GM19193 (cell line): ENCODE results near the gene GPRIN3.

Experiments used
- POLR2A ChIP-seq: IDR thresholded peaks from 4 replicates; pipeline ENCODE4 v1.6.1; 2011; ENCODE audit not compliant: insufficient read depth, insufficient read length; ENCODE audit errors: extremely low read depth

GPRIN3 gene

GRCh38 chr4:89307446-89308160, at the start of gene GPRIN3:
GPRIN3 (minus strand) TSS chr4:89307800; CDS start chr4:89250110, 57,690 bp downstream.
- TF ChIP-seq POLR2A, result no peak

DNA sequence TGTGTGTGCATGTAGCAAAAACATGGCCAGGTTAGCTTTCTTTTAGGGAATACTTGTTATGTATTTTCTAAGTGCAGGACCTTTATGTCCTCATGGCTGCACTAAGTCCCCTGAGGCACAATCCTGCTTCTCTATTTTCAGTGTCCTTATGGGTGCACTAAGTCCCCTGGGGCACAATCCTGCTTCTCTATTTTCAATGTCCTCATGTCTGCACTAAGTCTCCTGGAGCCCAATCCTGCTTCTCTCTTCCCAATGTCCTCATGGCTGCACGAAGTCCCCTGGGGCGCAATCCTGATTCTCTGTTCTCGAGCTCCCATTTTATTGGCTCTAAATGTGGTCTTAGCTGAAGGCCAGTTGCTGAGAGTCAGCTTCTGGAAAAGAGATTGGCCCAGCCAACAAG, 49.7 kb upstream of the GPRIN3 start:
- TF ChIP-seq POLR2A, result no peak

- TF ChIP-seq POLR2A, result no peak
These were observed 48.5 kb upstream of the GPRIN3 start for GRCh38 chr4:89356086-89356485.

DNA sequence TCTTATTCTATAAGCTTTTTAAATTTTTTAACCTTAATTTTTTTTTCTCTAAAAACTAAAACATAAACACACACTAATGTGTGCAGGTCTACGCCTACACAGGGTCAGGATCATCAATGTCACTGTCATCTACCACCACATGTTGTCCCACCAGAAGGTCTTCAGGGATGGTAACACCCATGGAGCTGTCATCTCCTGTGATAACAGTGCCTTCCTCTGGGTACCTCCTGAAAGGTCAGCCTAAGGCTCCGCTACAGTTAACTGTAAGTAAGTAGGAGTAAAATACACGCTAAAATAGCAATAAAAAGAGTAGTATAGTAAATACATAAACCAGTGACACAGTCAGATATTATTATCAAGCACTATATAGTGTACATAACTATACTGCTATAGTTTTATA, 45.9 kb upstream of the GPRIN3 start:
- TF ChIP-seq POLR2A, result no peak

GRCh38 chr4:89352541-89352940, 44.9 kb upstream of the GPRIN3 start:
- TF ChIP-seq POLR2A, result no peak

GRCh38 chr4:89351201-89351600, 43.6 kb upstream of the GPRIN3 start:
- no peak for TF ChIP-seq POLR2A

- TF ChIP-seq POLR2A, result no peak
These were observed 39.9 kb upstream of the GPRIN3 start for GRCh38 chr4:89347363-89348025.

DNA sequence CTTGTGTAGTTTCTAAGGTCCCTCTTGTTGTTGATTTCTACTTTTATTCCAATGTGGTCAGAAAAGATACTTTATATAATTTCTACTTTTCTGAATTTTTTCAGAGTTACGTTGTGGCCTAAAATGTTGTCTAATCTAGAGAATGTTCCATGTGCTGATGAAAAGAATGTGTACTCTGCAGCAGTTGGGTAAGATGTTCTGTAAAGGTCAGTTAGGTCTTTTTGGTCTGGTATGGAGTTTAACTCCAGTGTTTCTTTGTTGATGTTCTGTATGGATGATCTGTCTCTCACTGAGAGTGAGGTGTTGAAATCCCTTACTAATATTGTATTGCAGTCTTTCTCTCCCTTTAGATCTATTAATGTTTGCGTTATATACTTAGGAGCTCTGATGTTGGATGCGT, 37.0 kb upstream of the GPRIN3 start:
- TF ChIP-seq POLR2A, result no peak

- no peak for TF ChIP-seq POLR2A
These were observed 30.6 kb upstream of the GPRIN3 start for GRCh38 chr4:89338206-89338605.

- TF ChIP-seq POLR2A, result no peak
These were observed 30.1 kb upstream of the GPRIN3 start for GRCh38 chr4:89337681-89338080.

- no peak for TF ChIP-seq POLR2A
These were observed 29.3 kb upstream of the GPRIN3 start for GRCh38 chr4:89336818-89337420.

- TF ChIP-seq POLR2A, result no peak
These were observed 27.2 kb upstream of the GPRIN3 start for GRCh38 chr4:89334830-89335229.

DNA sequence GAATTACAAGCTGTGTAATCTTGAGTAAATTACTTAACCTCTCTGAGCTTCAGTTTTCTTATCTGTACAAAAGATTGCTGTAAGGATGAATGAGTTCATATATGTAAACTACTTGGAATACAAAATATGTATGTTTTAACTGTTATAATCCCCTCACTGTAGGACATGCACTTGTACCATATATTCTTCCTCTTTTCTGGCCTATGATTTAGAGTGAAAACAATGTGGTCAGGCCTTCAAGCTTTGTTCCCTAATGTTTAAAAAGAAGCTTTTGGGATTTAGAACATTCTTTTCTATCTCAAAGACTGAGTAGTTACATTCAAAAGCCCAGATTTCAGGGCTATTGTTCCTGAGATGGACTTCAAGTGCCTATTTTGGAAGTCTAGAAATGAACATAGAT, 26.7 kb upstream of the GPRIN3 start:
- no peak for TF ChIP-seq POLR2A

DNA sequence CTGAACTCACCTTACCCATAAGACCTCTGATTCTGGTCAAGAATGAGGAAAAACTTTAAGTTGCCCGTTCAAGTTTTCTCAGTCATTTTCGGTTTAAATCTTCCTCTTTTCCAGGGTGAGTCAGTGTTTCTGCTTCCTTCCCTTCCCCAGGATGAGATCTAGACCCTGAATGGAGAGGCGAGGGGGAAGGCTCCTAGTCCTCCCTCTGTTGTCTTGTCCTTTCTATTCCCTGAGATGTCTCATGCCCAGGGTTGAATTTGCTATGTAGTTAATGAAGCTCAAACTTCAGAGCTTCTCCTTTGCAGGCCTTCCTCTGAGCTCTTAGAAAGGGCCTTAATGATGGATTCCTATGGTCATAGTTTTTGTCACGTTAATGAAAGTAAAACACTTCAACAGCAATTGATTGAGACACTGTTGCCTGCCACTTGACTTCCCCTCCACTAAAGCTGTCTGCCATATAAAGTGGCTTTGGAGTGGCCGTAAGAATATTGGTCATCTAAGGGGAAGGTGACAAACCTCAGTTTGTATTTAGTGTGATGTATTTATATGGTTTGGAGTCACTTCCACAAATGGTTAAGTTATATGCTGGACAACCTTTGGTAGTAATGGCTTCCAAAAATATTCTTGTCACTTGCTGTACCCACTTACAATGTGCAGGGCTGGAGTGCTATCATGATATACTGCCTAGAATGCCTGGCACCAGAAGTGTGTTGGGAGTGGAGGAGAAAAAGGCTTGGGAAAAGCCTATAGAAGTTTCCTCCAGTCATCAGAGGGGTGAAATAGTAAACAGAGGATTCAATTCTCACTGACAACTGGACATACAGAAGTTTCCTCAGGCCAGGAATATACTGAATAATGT, 24.3 kb upstream of the GPRIN3 start:
- TF ChIP-seq POLR2A, result no peak

- TF ChIP-seq POLR2A, result no peak
These were observed 23.6 kb upstream of the GPRIN3 start for GRCh38 chr4:89331197-89331596.
